Upper lobe of left lung (tissue), 6 donors: ENCODE results near the gene PARP14. TPM values are rescaled to one million over a fixed set of nuclear protein-coding genes. Genes with fewer than 3 reads are reported as not detected.
"Not testable (repeated sequence)": the region's sequence is repeated elsewhere in the genome, so short reads cannot be mapped to it uniquely, and the experiment has no call there.

Source experiments
- ATAC-seq, 2 donors: fragments of 200-7000 bp; cut with Tn5 transposase; one replicate each; pipeline ENCODE4 v1.9.1; 2022; ENCODE audit warnings: mild to moderate bottlenecking in 2 of 2, moderate library complexity in 2 of 2; ENCODE audit not compliant: low FRiP score in 2 of 2
- DNase-seq, 2 donors: peaks; one replicate each; pipeline ENCODE4 v3.0.0-alpha.2; 2019 to 2020
- H3K27ac ChIP-seq, 4 donors: fragments of 200-600 bp; sonication (generic); one replicate each; pipeline ENCODE4 v1.5.1; 2016 to 2019
- H3K27me3 ChIP-seq, 4 donors: fragments of 200-600 bp; sonication (generic); one replicate each; pipeline ENCODE4 v1.5.1; 2017 to 2019
- H3K36me3 ChIP-seq, 4 donors: fragments of 200-600 bp; sonication (generic); one replicate each; pipeline ENCODE4 v1.5.1; 2016 to 2019
- H3K4me1 ChIP-seq, 4 donors: fragments of 200-600 bp; sonication (generic); one replicate each; pipeline ENCODE4 v1.5.1; 2018 to 2019
- H3K4me3 ChIP-seq, 4 donors: fragments of 200-600 bp; sonication (generic); one replicate each; pipeline ENCODE4 v1.5.1; 2017 to 2019; ENCODE audit warnings: mild to moderate bottlenecking in 2 of 4, moderate library complexity in 1 of 4
- H3K9me3 ChIP-seq, 4 donors: fragments of 200-600 bp; sonication (generic); one replicate each; pipeline ENCODE4 v1.5.1; 2018 to 2019
- EP300 ChIP-seq, 4 donors: sonication (generic); formaldehyde crosslinking; IDR thresholded peaks; one replicate each; pipeline ENCODE4 v1.5.1; 2017; ENCODE audit warnings: antibody characterized with exemption in 4 of 4, control low read depth in 2 of 4
- POLR2A ChIP-seq, 4 donors: fragments of 450-650 bp; IDR thresholded peaks; one replicate each; pipeline ENCODE4 v1.5.1; 2016 to 2017; ENCODE audit warnings: antibody characterized with exemption in 4 of 4, mild to moderate bottlenecking in 2 of 4
- POLR2AphosphoS5 ChIP-seq, 2 donors: sonication (generic); formaldehyde crosslinking; IDR thresholded peaks; one replicate each; pipeline ENCODE4 v1.5.1; 2017; ENCODE audit warnings: antibody characterized with exemption in 2 of 2
- WGBS, 2 donors: methylation state at CpG; one replicate each; pipeline ENCODE4 v1.1.5; 2017 to 2018; 5-methylcytosine and 5-hydroxymethylcytosine counted together
- total RNA-seq, 6 donors: library from RNA; depleted of rRNA in 4 of 6; stranded (reverse); fragments of >200 nt in 4 of 6; gene quantifications; one replicate each; pipeline versions ENCODE4 v1.1.0 to v1.2.1, GENCODE V29; 2016 to 2021
- TF ChIP-seq, protein P1 (sequence below), 6 experiments: fragments of 450-650 bp in 4 of 6; fragments of 200-600 bp in 2 of 6; sonication (generic) in 2 of 6; IDR thresholded peaks; one replicate each; pipeline ENCODE4 v1.5.1; 2016 to 2019; ENCODE audit warnings: antibody characterized with exemption in 6 of 6
- donor health status: DM: no; HTN: no; CAD: no; lungs with moderate emphysema.
- donor health status: DM: no; HTN: yes; CAD: no; lungs with severe emphysema.

Gene PARP14
- total RNA-seq, 6 donors from 2014 or later = 99.3 to 376 (median 182) TPM

DNA sequence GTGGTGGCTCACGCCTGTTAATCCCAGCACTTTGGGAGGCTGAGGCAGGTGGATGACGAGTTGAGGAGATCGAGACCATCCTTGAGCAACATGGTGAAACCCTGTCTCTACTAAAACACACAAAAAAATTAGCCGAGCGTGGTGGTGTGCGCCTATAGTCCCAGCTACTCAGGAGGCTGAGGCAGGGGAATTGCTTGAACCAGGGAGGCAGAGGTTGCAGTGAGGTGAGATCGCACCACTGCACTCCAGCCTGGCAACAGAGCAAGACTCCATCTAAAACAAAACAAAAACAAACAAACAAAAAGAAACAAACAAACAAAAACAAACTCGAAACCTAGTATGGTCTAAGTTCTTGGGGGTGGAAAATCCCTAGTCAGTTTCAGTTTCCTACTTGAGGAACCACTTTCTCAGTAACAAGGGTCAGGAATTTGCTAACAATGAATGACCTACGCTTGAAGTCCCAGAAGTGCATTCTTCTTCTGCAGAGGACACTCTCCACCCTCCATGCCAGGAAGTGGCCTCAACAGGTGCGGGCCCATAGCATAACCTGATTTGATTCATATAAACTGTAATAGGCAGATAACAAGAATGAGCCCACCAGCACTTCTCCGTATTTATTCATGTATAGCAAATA, 2.3 kb downstream of the PARP14 start:
- not testable (repeated sequence) for H3K36me3 ChIP-seq, ATAC-seq, H3K9me3 ChIP-seq, H3K27me3 ChIP-seq
- TF ChIP-seq POLR2AphosphoS5 (IDR thresholded peaks at IDR 0.05) (peak; percentile 68 to 73), EP300 (IDR thresholded peaks at IDR 0.05) (peak in 3 of 4 donors; percentile 16 to 96 (median 78))
- Histone ChIP-seq H3K4me3 (peak overlapping the region; percentile 6 to 91 (median 82)), H3K27ac (peak overlapping the region; percentile 95 to 99 (median 99)), H3K4me1 (peaks cover 30 to 52% (median 42%) of the 10 kb centered on the region in 4 donors)
- DNase-seq = peak; percentile 17 to 73
- WGBS, 2 donors = 38 to 57% methylated on average over 11 of the region's 11 CpGs

DNA sequence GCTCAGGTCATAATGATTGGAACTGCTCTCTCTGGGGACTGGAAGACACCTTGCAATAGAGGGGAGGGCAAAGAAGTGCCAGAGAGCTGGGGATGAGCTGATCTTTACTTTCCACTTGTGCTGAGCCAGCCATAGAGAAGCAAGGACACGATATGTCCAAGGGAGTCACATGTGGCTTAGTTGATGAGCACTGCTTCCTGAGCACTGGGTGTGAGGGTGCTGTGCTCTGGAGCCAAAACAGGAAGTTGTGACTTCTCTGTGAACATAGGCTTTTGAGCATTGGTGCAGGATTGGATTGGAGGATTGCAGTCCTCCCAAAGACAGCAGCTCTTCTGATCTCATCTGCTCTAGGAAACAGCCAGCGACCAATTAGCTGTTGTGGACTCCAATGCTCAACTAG, 6.7 kb downstream of the PARP14 start:
- Histone ChIP-seq H3K4me3 (no peak overlapping the region), H3K4me1 (peaks cover 11 to 29% (median 19%) of the 10 kb centered on the region in 4 donors), H3K27me3 (no peaks in the 10 kb centered on the region), H3K9me3 (no peaks in the 10 kb centered on the region), H3K27ac (no peak overlapping the region), H3K36me3 (peaks cover 0 to 18% (median 11%) of the 10 kb centered on the region in 4 donors)
- TF ChIP-seq, protein P1, sequence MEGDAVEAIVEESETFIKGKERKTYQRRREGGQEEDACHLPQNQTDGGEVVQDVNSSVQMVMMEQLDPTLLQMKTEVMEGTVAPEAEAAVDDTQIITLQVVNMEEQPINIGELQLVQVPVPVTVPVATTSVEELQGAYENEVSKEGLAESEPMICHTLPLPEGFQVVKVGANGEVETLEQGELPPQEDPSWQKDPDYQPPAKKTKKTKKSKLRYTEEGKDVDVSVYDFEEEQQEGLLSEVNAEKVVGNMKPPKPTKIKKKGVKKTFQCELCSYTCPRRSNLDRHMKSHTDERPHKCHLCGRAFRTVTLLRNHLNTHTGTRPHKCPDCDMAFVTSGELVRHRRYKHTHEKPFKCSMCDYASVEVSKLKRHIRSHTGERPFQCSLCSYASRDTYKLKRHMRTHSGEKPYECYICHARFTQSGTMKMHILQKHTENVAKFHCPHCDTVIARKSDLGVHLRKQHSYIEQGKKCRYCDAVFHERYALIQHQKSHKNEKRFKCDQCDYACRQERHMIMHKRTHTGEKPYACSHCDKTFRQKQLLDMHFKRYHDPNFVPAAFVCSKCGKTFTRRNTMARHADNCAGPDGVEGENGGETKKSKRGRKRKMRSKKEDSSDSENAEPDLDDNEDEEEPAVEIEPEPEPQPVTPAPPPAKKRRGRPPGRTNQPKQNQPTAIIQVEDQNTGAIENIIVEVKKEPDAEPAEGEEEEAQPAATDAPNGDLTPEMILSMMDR (IDR thresholded peaks at IDR 0.05) = no peak
- TF ChIP-seq EP300 (IDR thresholded peaks at IDR 0.05) = no peak
- TF ChIP-seq POLR2A (IDR thresholded peaks at IDR 0.05) = no peak
- no peak for TF ChIP-seq POLR2AphosphoS5 (IDR thresholded peaks at IDR 0.05)
- DNase-seq = no peak
- WGBS, 2 donors = 75 to 94% methylated on average over 2 of the region's 2 CpGs
- ATAC-seq = peak in 1 of 2 donors; percentile 62

DNA sequence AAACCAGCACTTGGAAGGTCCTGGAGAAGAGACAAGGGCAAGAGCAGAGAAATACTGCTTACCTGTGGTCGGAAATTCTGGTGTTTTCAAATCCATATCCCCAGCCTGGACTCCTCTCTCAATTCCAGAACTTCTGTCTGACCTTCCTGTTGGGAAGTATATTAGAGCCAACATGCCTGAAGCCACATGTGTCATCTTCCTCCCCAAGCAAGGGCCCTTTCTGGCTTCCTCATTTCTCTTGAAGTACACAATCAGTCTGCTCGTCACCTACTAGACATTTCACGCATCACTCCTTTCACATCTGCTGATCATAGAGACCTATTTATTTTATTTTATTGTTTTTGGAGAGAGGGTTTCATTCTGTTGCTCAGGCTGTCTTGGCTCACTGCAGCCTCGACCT, 8.4 kb downstream of the PARP14 start:
- peaks cover 0 to 15% (median 4%) of the 10 kb centered on the region in 4 donors for H3K4me1 ChIP-seq
- H3K9me3 ChIP-seq = no peaks in the 10 kb centered on the region
- DNase-seq (no peak), ATAC-seq (no peak)
- TF ChIP-seq POLR2A (IDR thresholded peaks at IDR 0.05) (no peak), POLR2AphosphoS5 (IDR thresholded peaks at IDR 0.05) (no peak), EP300 (IDR thresholded peaks at IDR 0.05) (no peak)
- TF ChIP-seq, protein P1 (IDR thresholded peaks at IDR 0.05) = no peak
- no peaks in the 10 kb centered on the region for H3K27me3 ChIP-seq
- H3K36me3 ChIP-seq = peaks cover 0 to 26% (median 13%) of the 10 kb centered on the region in 4 donors
- H3K4me3 ChIP-seq = no peak overlapping the region
- 83 to 90% methylated on average over 4 of the region's 4 CpGs for WGBS, 2 donors
- H3K27ac ChIP-seq = no peak overlapping the region

DNA sequence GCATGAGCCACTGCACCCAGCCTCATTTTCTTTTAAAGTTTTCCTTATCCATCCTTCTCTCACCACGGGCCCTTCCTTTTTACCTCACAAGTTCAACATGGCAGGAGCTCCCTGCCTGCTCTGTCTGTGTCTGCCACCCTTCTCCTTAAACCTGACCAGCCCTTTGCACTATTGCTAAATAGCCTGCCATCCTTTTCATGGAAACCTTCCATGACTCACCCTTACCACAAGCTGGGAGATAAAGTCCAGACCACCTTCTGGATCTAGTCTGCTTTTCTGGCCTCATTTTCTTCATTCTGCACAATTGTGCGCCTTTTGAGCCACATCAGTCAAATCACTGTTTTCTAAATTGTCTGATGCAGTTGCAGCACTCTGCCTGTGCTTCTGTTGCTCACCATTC, 8.9 kb downstream of the PARP14 start:
- WGBS, 2 donors = 88 to 95% methylated on average over 2 of the region's 2 CpGs
- no peak for TF ChIP-seq POLR2AphosphoS5 (IDR thresholded peaks at IDR 0.05)
- TF ChIP-seq, protein P1 (IDR thresholded peaks at IDR 0.05) = no peak
- H3K36me3 ChIP-seq = peaks cover 0 to 28% (median 17%) of the 10 kb centered on the region in 4 donors
- H3K9me3 ChIP-seq = no peaks in the 10 kb centered on the region
- ATAC-seq (no peak), DNase-seq (no peak)
- no peaks in the 10 kb centered on the region for H3K27me3 ChIP-seq
- H3K27ac ChIP-seq = no peak overlapping the region
- H3K4me3 ChIP-seq = no peak overlapping the region
- H3K4me1 ChIP-seq = peaks cover 0 to 11% (median 2%) of the 10 kb centered on the region in 4 donors

DNA sequence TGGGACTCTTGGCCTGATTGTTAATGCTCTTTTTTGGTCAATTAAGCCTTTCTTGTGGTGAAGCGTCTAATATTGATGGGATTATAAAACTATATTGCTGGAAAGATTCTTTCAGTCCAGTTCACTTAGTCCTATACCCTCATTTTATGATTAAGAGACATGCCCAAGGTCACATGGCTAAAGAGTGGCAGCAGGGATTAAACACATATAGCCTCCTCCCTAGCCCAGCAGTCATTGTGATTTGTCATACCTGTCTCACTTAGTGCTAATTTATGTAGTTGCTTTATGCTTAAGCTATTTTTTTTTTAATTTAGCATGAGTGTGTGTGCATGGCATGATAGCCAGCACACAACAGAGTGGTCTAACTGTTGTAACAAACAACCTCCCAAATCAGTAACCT, 9.5 kb downstream of the PARP14 start:
- TF ChIP-seq POLR2A (IDR thresholded peaks at IDR 0.05) = no peak
- DNase-seq (no peak), ATAC-seq (no peak)
- WGBS, 2 donors = 92 to 100% methylated on average over 1 of the region's 1 CpG
- Histone ChIP-seq H3K4me3 (no peak overlapping the region), H3K9me3 (no peaks in the 10 kb centered on the region), H3K27ac (no peak overlapping the region), H3K27me3 (no peaks in the 10 kb centered on the region), H3K4me1 (peaks cover 0 to 8% (median 2%) of the 10 kb centered on the region in 4 donors), H3K36me3 (peaks cover 0 to 32% (median 19%) of the 10 kb centered on the region in 4 donors)

DNA sequence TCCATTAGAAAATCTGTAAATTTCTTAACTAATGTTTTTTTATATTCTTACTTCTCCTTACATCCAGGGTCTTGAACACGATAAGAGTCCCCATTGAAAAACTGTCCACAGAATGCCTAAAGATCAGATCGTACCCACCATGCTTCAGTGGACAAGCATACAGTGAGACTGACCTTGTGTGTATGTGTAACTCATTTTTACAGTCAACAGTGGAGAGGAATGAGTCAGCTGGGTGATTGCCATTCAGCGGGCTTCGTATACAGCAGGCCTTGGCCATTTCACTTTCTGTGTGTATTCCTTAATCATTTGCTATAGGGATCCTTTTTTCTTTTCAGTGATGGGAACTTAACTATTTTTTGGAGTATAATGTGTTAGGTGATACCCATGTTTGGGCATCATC, 10.6 kb downstream of the PARP14 start:
- DNase-seq (no peak), ATAC-seq (no peak)
- H3K9me3 ChIP-seq = no peaks in the 10 kb centered on the region
- peaks cover 0 to 10% (median 4%) of the 10 kb centered on the region in 4 donors for H3K4me1 ChIP-seq
- no peaks in the 10 kb centered on the region for H3K27me3 ChIP-seq
- no peak overlapping the region for H3K4me3 ChIP-seq
- no peak for TF ChIP-seq POLR2AphosphoS5 (IDR thresholded peaks at IDR 0.05)
- TF ChIP-seq, protein P1 (IDR thresholded peaks at IDR 0.05) = no peak
- no peak for TF ChIP-seq POLR2A (IDR thresholded peaks at IDR 0.05)
- no peak for TF ChIP-seq EP300 (IDR thresholded peaks at IDR 0.05)
- no peak overlapping the region for H3K27ac ChIP-seq
- H3K36me3 ChIP-seq = peaks cover 0 to 32% (median 24%) of the 10 kb centered on the region in 4 donors
- 94 to 96% methylated on average over 4 of the region's 4 CpGs for WGBS, 2 donors
